Transverse colon (tissue), 4 donors: Measurements from ENCODE around the gene PRR16. TPM values are rescaled to one million over a fixed set of nuclear protein-coding genes. Genes with fewer than 3 reads are reported as not detected.

ENCODE experiments used
- DNase-seq: peaks from one replicate; pipeline ENCODE4 v3.0.0-alpha.2; 2019
- H3K27ac ChIP-seq, 4 donors: fragments of 200-600 bp; sonication (generic); 2 replicates each; pipeline ENCODE4 v1.5.1; 2016 to 2018; ENCODE audit warnings: inconsistent platforms in 4 of 4
- H3K27me3 ChIP-seq: fragments of 200-600 bp; sonication (generic); 2 replicates; pipeline ENCODE4 v1.5.1; 2017; ENCODE audit warnings: inconsistent platforms
- H3K36me3 ChIP-seq, 4 donors: fragments of 200-600 bp; sonication (generic); 2 replicates each; pipeline ENCODE4 v1.5.1; 2017 to 2019; ENCODE audit warnings: inconsistent platforms in 4 of 4
- H3K4me1 ChIP-seq, 4 donors: fragments of 200-600 bp; sonication (generic); 2 replicates each; pipeline ENCODE4 v1.5.1; 2017 to 2020; ENCODE audit warnings: inconsistent platforms in 4 of 4
- H3K4me3 ChIP-seq, 4 donors: fragments of 200-600 bp; sonication (generic); 1 replicate in 1 of 4; 2 replicates in 3 of 4; pipeline versions ENCODE4 v1.5.1 to v1.6.1; 2017 to 2019; ENCODE audit warnings: inconsistent platforms in 4 of 4
- H3K9me3 ChIP-seq, 2 donors: fragments of 200-600 bp; sonication (generic); 2 replicates each; pipeline ENCODE4 v1.5.1; 2017 to 2019; ENCODE audit warnings: inconsistent platforms in 2 of 2
- EP300 ChIP-seq: sonication (generic); formaldehyde crosslinking; IDR thresholded peaks from one replicate; pipeline ENCODE4 v1.6.1; 2017; ENCODE audit warnings: antibody characterized with exemption, low read depth
- POLR2A ChIP-seq: fragments of 450-650 bp; IDR thresholded peaks from one replicate; pipeline ENCODE4 v1.6.1; 2016; ENCODE audit warnings: antibody characterized with exemption, mild to moderate bottlenecking, moderate library complexity
- POLR2AphosphoS5 ChIP-seq, 3 donors: sonication (generic); formaldehyde crosslinking; IDR thresholded peaks; one replicate each; pipeline ENCODE4 v1.6.1; 2016; ENCODE audit warnings: antibody characterized with exemption in 3 of 3
- WGBS, 2 donors: methylation state at CpG; one replicate each; pipeline ENCODE4 v1.1.5; 2018; ENCODE audit warnings: low coverage in 1 of 2; 5-methylcytosine and 5-hydroxymethylcytosine counted together
- in situ Hi-C, 4 donors: fragments of 200-750 bp; cut with MboI; loops; one replicate each; pipeline versions ENCODE4 v1.15.0 to v1.15.1; 2017; ENCODE audit warnings: low sequenced_read_pairs in 3 of 4, low pct_ligation_motif_present in 1 of 4, low pct_unique_long_range_greater_than_20kb in 1 of 4
- intact Hi-C: fragments of 100-400 bp; cut with DNase I; formaldehyde crosslinking; loops from one replicate; pipeline ENCODE4 v1.15.1; 2023; ENCODE audit warnings: low total_unique reads
- total RNA-seq, 4 donors: library from RNA; depleted of rRNA; stranded (reverse); fragments of >200 nt; gene quantifications; one replicate each; pipeline ENCODE4 v1.1.0, GENCODE V29; 2016
- TF ChIP-seq, protein P1 (sequence below), 5 experiments: fragments of 200-600 bp in 3 of 5; fragments of 450-650 bp in 2 of 5; sonication (generic) in 3 of 5; IDR thresholded peaks; 1 replicate in 2 of 5; 2 replicates in 3 of 5; pipeline ENCODE4 v1.5.1; 2016 to 2017; ENCODE audit warnings: antibody characterized with exemption in 5 of 5, inconsistent platforms in 3 of 5, mild to moderate bottlenecking in 2 of 5, moderate library complexity in 1 of 5

The PRR16 gene
- total RNA-seq, 4 donors from 2014 or later = 2.7 to 9.7 (median 6.3) TPM

DNA sequence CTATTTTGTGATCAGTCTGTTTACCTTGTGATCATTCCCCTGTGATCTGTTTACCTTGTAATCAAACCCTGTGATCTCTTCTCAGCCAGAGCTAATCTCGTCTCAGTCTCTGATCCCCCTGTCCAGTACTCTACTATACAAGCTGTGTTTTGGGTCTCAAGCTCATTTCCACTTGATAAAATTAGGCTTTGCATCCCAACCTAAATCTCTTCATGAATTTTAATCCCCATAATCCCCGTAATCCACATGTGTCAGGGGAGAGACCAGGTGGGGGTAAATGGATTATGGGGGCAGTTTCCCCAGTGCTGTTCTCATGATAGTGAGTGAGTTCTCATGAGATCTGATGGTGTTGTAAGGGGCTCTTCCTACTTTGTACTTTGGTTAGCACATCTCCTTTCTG lies 157.2 kb downstream of the PRR16 start:
- in situ Hi-C loops (no loop called here), intact Hi-C loops (no loop called here)
- H3K27me3 ChIP-seq = no peaks in the 10 kb centered on the region
- no peaks in the 10 kb centered on the region for H3K4me1 ChIP-seq
- no peaks in the 10 kb centered on the region for H3K9me3 ChIP-seq
- H3K36me3 ChIP-seq = no peaks in the 10 kb centered on the region
- no peak for DNase-seq
- H3K4me3 ChIP-seq = no peak overlapping the region
- no peak overlapping the region for H3K27ac ChIP-seq
- WGBS, 2 donors = 40 to 64% methylated on average over 1 to 2 of the region's 2 CpGs
- TF ChIP-seq EP300 (no peak), POLR2AphosphoS5 (IDR thresholded peaks at IDR 0.05) (no peak), POLR2A (no peak)
- TF ChIP-seq, protein P1, sequence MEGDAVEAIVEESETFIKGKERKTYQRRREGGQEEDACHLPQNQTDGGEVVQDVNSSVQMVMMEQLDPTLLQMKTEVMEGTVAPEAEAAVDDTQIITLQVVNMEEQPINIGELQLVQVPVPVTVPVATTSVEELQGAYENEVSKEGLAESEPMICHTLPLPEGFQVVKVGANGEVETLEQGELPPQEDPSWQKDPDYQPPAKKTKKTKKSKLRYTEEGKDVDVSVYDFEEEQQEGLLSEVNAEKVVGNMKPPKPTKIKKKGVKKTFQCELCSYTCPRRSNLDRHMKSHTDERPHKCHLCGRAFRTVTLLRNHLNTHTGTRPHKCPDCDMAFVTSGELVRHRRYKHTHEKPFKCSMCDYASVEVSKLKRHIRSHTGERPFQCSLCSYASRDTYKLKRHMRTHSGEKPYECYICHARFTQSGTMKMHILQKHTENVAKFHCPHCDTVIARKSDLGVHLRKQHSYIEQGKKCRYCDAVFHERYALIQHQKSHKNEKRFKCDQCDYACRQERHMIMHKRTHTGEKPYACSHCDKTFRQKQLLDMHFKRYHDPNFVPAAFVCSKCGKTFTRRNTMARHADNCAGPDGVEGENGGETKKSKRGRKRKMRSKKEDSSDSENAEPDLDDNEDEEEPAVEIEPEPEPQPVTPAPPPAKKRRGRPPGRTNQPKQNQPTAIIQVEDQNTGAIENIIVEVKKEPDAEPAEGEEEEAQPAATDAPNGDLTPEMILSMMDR (IDR thresholded peaks at IDR 0.05) = no peak

DNA sequence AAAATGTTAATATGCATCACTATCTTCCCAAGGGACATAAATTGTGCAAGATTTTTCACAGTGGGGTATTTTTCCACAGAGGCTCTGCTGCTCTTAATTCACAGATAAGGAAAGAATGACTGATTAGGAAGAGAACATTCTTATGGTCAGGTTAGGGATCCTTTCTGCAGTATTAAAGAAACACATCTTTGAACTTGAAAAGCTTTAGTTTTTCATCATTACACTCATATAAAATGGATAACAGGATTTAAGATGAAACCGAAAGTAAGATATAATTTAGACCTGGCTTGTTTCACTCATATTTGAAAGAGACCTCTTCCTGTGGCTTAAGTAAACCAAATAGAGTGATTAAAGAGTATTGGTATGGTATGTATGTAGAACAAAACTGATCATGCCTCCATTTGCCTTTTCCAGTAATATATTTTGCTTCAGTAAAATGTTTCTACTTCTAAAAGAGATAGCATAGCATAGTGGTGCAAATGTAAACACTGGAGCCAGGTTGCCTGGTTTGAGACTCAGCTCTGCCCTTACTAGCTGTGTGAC lies 160.0 kb downstream of the PRR16 start:
- Histone ChIP-seq H3K4me1 (no peaks in the 10 kb centered on the region), H3K9me3 (no peaks in the 10 kb centered on the region), H3K27me3 (no peaks in the 10 kb centered on the region), H3K27ac (no peak overlapping the region), H3K36me3 (no peaks in the 10 kb centered on the region), H3K4me3 (no peak overlapping the region)
- WGBS, 2 donors = 54 to 83% methylated on average over 1 of the region's 1 CpG
- intact Hi-C loops (no loop called here), in situ Hi-C loops (no loop called here)
- DNase-seq = no peak
- no peak for TF ChIP-seq POLR2AphosphoS5 (IDR thresholded peaks at IDR 0.05)
- no peak for TF ChIP-seq EP300
- no peak for TF ChIP-seq POLR2A
- TF ChIP-seq, protein P1 (IDR thresholded peaks at IDR 0.05) = no peak

DNA sequence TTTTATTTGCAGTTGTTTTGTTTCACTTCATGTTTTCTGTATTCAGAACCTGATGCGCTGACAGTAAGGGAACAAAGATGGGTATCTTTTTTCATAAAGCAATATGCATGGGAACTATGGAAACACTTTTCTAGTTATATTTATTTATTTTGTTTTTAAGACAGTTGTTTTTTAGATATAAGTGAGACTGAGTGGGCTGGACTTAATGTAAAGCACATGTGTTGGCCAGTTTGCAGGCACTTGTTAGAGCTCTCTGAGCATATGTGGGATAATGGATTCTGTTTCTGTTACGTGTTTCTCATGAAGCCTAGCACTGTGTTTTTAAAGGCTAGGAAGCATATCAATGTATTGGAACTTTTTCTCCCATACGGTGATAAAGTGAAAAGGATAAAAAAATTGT lies 164.1 kb downstream of the PRR16 start:
- H3K27ac ChIP-seq = no peak overlapping the region
- no peaks in the 10 kb centered on the region for H3K36me3 ChIP-seq
- in situ Hi-C loops = no loop called here
- TF ChIP-seq EP300 (no peak), POLR2AphosphoS5 (IDR thresholded peaks at IDR 0.05) (no peak), POLR2A (no peak)
- TF ChIP-seq, protein P1 (IDR thresholded peaks at IDR 0.05) = no peak
- no peaks in the 10 kb centered on the region for H3K9me3 ChIP-seq
- no peaks in the 10 kb centered on the region for H3K27me3 ChIP-seq
- no peak for DNase-seq
- intact Hi-C loops = no loop called here
- no peaks in the 10 kb centered on the region for H3K4me1 ChIP-seq
- no peak overlapping the region for H3K4me3 ChIP-seq
- 80 to 89% methylated on average over 3 of the region's 3 CpGs for WGBS, 2 donors

DNA sequence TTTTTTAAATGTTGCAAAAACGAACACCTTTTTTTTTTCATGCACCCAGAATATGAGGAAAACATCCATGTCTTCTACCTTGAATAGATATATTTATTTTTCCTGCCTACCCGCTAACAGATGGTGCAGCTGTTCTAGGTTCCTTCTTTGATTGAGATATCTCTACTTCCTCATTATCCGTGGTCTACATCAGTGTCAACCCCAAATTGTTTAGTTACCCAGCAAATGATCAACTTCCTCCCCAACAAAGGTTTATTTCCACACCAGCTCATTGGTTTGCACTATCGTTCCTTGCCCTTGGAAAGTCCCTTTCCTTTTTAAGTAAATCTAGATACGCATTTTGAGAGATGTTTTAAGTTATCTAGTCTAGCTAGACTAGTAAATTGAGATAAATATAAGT lies 166.4 kb downstream of the PRR16 start:
- no peaks in the 10 kb centered on the region for H3K36me3 ChIP-seq
- H3K4me1 ChIP-seq = no peaks in the 10 kb centered on the region
- intact Hi-C loops (no loop called here), in situ Hi-C loops (no loop called here)
- H3K27ac ChIP-seq = no peak overlapping the region
- TF ChIP-seq, protein P1 (IDR thresholded peaks at IDR 0.05) = no peak
- WGBS, 2 donors = 57 to 58% methylated on average over 5 of the region's 5 CpGs
- H3K4me3 ChIP-seq = no peak overlapping the region
- DNase-seq = no peak
- no peaks in the 10 kb centered on the region for H3K27me3 ChIP-seq
- H3K9me3 ChIP-seq = no peaks in the 10 kb centered on the region
